ENCODE data around the gene BMPER.

The BMPER gene

DNA sequence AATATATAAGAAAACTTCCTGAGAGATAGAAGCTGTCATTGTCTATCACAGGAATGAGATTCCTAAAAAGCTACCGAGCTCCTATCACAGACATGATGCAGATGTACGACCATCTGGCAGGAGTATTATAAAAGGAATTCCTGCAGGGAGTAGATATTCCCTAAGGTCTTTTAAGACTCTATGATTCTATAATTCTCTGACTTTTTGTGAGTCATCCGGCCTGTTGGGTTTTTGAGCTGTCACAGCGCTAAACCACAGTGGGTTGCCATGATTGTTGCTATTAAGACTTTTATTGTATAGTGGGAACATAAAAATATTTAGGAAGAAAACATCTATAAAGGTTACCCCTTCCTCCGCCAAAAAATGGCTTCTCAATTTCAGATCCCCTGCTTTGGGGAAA lies 223.4 kb downstream of the BMPER start:
- TF ChIP-seq GATA3 (IDR thresholded peaks at IDR 0.05; ENCODE audit: low read depth, low read length), result no peak
- no peak for TF ChIP-seq GATA2 (IDR thresholded peaks at IDR 0.05; ENCODE audit: low read depth, low read length)

GRCh38 chr7:34130558-34131295 lies 225.4 kb downstream of the BMPER start:
- TF ChIP-seq GATA2 (IDR thresholded peaks at IDR 0.05; ENCODE audit: low read depth, low read length) (peak; percentile 40; the same call in 1 of the 2 replicates), GATA3 (IDR thresholded peaks at IDR 0.05; ENCODE audit: low read depth, low read length) (no peak)

DNA sequence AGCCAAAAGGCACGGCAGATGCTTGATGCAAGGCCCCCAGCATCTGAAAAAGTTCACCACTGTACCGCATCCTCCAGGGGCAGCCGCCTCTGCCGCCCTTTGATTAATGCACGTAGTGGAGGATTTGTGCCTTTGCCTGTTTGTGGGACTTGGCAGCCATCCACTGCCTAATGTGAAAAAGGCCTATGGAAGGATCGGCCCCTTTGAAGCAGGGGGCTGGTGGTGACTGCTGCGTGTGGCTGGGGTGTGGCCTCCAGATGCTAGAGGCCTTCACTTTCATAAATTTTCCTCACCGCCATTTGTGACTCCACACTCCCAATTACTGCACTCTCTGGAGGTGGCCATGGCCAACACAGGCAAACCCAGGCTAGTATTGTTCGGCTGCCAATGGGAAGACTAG lies 226.0 kb downstream of the BMPER start:
- no peak for TF ChIP-seq GATA3 (IDR thresholded peaks at IDR 0.05; ENCODE audit: low read depth, low read length)
- TF ChIP-seq GATA2 (IDR thresholded peaks at IDR 0.05; ENCODE audit: low read depth, low read length), result no peak

DNA sequence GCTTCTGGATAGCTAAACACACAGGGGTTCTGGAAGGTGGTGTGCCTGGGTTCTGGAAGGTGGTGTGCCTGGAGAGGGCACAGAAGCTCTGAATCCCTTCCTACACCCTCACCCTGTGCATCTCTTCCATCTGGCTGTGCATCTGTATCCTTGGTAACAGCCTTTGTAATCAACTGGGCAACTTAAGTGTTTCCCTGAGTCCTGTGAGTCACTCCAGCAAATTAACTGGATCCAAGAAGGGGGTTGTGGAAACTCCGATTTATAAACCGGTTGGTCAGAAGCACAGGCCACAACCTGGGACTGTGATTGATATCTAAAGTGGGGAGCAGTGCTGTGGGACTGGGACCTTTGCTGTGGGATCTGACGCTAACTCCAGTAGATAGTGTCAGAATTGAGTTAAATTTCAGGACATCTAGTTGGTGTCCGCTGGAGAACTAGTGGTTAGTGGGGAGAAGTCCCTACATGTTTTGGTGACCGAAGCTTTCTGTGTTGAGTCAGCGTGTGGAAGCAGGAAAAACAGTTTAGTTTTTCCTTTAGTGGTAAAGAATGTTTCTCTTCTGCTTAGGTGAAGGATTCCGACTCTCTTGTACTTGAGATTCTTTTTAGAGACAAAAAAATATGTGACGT lies 228.1 kb downstream of the BMPER start:
- TF ChIP-seq GATA3 (IDR thresholded peaks at IDR 0.05; ENCODE audit: low read depth, low read length), result no peak
- no peak for TF ChIP-seq GATA2 (IDR thresholded peaks at IDR 0.05; ENCODE audit: low read depth, low read length)

DNA sequence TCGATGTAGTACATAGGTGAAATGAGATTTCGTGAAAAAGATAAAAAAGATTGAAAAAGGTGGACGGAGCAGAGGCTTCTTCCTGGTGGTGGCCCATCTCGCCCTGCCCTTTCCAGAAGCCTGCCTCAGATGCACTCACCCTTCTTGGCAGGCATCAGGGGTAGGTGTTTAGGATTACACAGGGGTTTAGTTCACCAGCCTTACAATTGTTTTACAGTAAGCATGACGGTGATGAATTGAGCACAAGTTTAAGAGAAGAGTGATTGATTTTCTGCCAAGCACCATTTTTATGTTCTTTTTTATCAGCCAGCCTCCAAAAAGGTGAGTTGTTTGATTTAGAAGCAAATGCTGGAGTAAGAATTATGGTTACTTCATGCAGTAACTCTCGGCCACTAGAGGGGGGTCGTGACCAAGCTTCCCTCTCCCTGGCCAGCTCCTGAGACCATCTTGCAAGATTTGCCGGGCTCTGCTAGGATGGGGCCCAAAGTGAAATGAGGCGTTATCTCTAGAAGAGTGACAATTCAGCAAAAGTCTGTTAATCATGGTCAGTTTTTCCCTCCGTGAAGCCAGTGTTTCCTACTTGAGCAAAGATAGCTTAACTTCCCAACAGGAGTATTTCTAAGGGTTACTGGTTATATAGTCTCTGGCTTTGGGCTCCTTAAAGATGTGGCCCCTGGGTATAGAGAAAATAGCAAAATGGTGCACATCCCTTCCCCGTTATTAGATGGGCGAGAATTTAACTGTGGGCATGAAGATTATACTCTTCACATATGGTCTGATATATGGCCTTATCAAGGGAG lies 228.8 kb downstream of the BMPER start:
- TF ChIP-seq GATA3 (IDR thresholded peaks at IDR 0.05; ENCODE audit: low read depth, low read length) (no peak), GATA2 (IDR thresholded peaks at IDR 0.05; ENCODE audit: low read depth, low read length) (no peak)

DNA sequence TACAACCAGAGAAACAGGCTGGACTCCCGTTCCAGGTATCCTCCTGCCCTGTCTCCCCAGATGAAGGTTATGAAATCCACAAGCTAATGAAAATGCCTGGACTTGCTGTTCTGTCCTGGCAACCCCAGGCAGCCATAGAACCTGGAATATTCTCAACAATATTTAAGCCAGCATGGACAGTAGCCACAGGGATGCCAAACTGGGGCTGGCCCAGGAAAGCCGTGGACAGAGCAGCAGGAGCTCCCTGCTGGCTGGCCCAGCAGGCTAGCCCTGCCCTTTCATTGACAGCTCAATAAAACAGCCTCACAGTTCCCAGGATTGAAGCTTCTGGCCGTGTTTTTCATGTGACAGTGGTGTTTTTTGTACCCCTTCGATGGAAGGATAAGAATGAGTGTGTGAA lies 230.6 kb downstream of the BMPER start:
- no peak for TF ChIP-seq GATA3 (IDR thresholded peaks at IDR 0.05; ENCODE audit: low read depth, low read length)
- TF ChIP-seq GATA2 (IDR thresholded peaks at IDR 0.05; ENCODE audit: low read depth, low read length), result no peak

GRCh38 chr7:34136698-34137097 lies 231.4 kb downstream of the BMPER start:
- TF ChIP-seq GATA2 (IDR thresholded peaks at IDR 0.05; ENCODE audit: low read depth, low read length), result no peak

DNA sequence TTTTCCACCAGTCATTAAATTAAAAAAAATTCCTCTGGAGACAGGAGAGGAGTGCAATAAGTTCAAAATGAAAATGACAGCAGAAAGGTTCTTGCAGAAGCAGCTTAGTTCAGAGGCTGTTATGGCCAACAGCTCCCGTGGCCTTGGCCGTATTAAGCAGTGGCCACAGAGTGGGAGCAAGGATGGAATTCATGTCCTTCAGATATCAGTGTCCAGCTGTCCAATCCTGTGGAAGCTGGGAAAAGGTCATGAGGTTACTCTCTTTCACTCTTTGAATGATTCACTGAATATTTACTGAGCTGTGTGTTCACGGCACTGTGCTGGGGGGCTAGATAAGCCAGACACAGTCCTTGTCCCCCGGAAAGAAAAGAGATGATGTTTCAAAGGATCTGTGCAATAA lies 231.8 kb downstream of the BMPER start:
- TF ChIP-seq GATA2 (IDR thresholded peaks at IDR 0.05; ENCODE audit: low read depth, low read length), result no peak
- TF ChIP-seq GATA3 (IDR thresholded peaks at IDR 0.05; ENCODE audit: low read depth, low read length), result no peak

- TF ChIP-seq GATA2 (IDR thresholded peaks at IDR 0.05; ENCODE audit: low read depth, low read length), result no peak
- TF ChIP-seq GATA3 (IDR thresholded peaks at IDR 0.05; ENCODE audit: low read depth, low read length), result no peak
These were observed 233.1 kb downstream of the BMPER start for GRCh38 chr7:34138483-34138882.

DNA sequence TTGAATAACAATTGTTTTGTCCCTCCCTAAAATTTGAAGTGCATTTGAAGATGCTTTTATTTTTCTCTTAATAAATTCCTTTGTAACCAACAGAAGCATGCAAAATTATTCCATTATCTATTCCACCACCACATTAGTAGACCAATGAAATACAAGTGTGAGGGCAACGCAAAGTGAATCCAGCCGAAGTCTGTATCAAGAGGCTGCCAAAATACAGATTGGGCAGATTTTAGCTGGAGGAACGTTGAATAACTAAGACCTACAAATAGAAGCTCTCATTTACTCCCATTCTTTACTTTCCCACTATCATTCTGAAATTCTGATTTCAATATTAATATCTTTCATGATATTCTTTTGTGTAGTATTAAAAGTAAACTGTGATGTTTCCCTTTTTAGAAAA lies 233.7 kb downstream of the BMPER start:
- TF ChIP-seq GATA3 (IDR thresholded peaks at IDR 0.05; ENCODE audit: low read depth, low read length) (no peak), GATA2 (IDR thresholded peaks at IDR 0.05; ENCODE audit: low read depth, low read length) (no peak)

DNA sequence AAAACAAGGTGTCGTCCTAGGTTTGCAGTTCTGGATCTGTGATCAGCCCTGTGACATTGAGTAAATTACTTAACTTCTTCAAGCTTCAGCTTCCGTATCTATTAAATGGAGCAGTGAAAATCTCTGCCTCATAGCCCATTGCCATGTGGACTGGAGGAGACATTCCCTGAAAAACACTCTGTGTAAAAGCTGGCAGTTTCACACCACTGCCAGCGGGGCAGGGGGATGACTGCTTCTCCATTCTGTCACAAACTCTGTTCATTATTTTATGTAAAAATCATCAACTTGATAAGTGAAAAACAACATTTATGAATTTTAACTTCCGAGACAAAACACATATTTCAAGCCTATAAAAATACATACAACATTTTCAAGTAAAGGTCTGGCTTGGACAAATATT lies 234.7 kb downstream of the BMPER start:
- no peak for TF ChIP-seq GATA2 (IDR thresholded peaks at IDR 0.05; ENCODE audit: low read depth, low read length)
- TF ChIP-seq GATA3 (IDR thresholded peaks at IDR 0.05; ENCODE audit: low read depth, low read length), result no peak

GRCh38 chr7:34143402-34143801 lies 238.1 kb downstream of the BMPER start:
- TF ChIP-seq GATA3 (IDR thresholded peaks at IDR 0.05; ENCODE audit: low read depth, low read length), result no peak
- no peak for TF ChIP-seq GATA2 (IDR thresholded peaks at IDR 0.05; ENCODE audit: low read depth, low read length)

DNA sequence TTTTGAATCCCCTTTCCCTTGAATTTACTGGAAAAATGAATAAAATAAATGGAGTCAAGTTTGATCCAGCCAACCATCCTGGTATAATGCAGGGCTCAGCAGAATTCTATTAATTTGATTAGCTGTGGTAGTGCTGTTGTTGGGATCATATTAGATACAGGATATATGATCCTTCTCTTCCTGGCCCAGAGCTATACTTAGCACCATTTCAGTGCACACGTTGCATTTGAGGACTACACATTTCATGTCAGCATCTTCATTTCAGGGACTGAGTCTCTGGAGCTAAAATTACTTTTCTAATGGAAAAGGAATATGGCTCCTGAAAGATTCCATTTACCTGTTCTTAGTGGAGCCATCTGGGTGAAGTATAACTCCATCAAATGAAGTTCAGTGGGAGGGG lies 240.3 kb downstream of the BMPER start:
- TF ChIP-seq GATA2 (IDR thresholded peaks at IDR 0.05; ENCODE audit: low read depth, low read length) (no peak), GATA3 (IDR thresholded peaks at IDR 0.05; ENCODE audit: low read depth, low read length) (no peak)

DNA sequence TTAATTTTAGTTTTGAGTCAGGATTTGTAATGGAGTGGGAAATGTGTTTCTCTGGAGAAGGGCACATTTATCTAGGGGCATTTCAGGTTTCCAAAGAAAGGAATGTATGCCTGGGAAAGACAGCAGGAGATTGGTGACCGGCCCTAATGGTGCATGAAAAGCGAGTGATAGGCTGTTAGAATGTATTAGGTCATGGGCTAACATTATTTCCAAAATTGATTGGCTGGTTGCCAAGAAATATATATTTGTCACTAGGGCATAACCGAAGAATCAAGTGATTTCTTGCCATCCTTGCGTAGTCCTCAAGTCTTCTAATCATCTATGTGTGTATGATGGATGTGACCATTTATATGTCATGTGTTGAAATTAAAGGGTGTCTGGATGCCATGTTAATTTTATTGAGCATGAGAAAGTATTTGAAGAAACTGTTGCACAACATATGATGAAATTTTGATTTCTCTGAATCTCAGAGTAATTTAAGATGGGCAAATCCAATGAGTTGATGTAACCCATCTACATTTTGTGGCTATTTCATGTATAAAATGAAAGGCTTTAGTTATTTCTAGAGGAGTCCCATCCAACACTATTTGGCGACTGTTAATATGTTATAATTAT lies 248.4 kb downstream of the BMPER start:
- no peak for TF ChIP-seq GATA3 (IDR thresholded peaks at IDR 0.05; ENCODE audit: low read depth, low read length)
- no peak for TF ChIP-seq GATA2 (IDR thresholded peaks at IDR 0.05; ENCODE audit: low read depth, low read length)

All from SH-SY5Y (cell line).